Skin epidermis (tissue), 12 donors: Measurements from ENCODE around the gene CAPZB.
"Not testable (repeated sequence)": the region's sequence is repeated elsewhere in the genome, so short reads cannot be mapped to it uniquely, and the experiment has no call there.

ENCODE experiments used
- H3K27ac ChIP-seq, 21 experiments: fragments of 200-600 bp; sonication (generic) in 11 of 21; one replicate each; pipeline ENCODE4 v1.5.0; 2020; ENCODE audit warnings: mild to moderate bottlenecking in 3 of 21, inconsistent platforms in 2 of 21, moderate library complexity in 2 of 21
- H3K4me3 ChIP-seq, 7 experiments: fragments of 200-600 bp; sonication (generic) in 2 of 7; one replicate each; pipeline ENCODE4 v1.5.0; 2020; ENCODE audit warnings: inconsistent platforms in 2 of 7, mild to moderate bottlenecking in 2 of 7, moderate library complexity in 1 of 7

CAPZB gene

DNA sequence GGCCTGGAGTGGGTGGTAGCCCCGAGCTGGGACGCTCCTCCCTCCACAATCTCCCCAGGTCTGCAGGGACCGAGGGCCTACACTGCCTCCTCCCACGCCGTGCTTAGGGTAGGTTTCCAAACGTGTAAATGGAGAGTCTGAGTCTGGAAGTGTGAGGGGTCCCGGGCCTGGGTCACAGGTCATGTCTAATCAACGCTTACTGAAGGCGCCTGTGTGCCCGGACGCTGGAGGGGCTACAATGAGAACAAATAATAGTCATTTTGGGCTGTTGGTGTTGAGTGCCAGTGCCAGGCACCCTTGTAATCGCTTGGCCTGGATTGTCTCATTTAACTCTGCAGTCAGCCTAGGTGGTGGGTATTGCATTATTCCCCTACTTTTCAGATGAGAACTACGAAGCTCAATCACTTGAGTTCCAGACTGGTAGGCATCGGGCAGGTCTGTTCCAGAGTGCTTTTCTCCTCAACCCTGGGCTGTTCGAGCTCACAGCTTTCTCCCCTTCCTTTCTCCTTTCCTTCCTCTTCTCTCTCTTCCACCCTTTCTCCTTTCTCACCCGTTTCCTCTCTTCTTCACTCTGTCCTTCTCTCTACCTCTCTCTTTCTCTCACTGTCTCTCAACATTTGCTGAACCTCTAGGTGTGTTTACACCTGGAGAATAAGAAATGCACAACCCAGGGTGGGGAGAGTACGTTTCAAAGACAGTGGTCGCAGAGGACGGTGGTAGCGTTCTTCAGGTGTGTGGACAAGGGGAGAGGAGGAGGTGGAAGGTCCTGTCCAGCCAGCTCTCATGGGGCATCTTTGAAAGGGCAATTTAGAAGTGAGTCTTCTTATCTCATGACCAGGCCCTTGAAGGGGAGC, 172.3 kb downstream of the CAPZB start:
- H3K4me3 ChIP-seq: peak overlapping the region; percentile 56 to 95 (median 91)

GRCh38 chr1:19311931-19312781, 173.2 kb downstream of the CAPZB start, which contains the start of the genes AKR7A2 and SLC66A1:
Gene AKR7A2 (minus strand): TSS chr1:19312144. CDS start chr1:19312124, 20 bp downstream.
Gene SLC66A1 (plus strand): TSS chr1:19312326. CDS start chr1:19317678, 5,352 bp downstream.
- Histone ChIP-seq H3K27ac (peak within 1 kb of the TSS; percentile 55 to 98 (median 92)), H3K4me3 (peak within 1 kb of the TSS; percentile 56 to 95 (median 91))

More for the DNA sequence above, 172.3 kb downstream of the CAPZB start:
- H3K27ac ChIP-seq: peak overlapping the region in 20 of 21 experiments; percentile 77 to 98 (median 92)

GRCh38 chr1:19311503-19311930, 173.8 kb downstream of the CAPZB start:
- H3K27ac ChIP-seq: peak overlapping the region; percentile 38 to 98 (median 89)
- H3K4me3 ChIP-seq: peak overlapping the region; percentile 56 to 95 (median 91)

DNA sequence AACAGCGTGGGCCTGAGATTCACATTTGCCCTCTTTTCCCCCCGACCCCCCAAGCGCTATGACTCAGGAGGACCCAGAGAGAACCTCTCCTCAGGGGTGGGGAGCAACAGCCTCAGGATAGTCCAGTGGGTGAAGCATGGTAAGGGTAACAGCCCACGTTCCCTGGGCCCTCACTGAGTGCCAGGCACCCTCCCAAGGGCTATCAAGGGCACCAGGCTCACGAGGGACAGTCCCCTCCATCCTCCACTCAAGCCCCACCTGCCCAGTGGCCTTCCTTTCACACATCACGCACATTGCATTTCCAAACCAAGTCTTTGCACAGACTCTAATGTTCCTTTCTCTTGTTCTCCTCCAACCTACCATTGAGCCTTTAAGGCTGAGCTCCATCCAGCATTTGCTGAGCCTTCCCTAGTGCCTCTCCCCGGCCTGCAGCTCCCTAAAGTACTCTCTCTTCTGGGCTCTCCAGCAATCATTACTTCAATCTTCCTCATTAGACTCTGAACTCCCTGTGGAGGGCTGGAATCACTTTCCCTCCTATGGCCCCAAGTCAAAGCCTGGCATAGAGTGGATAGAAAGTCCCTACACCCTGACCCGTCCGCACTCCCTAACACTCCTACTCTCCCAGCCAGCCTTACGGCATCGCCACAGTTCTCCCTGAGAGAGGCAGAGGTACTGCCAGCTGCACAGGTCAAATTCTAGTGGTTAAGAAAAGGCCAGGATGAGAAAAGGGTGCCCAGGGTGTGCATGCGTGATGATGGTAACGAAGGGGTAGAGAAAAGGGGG, 174.4 kb downstream of the CAPZB start:
- peak overlapping the region; percentile 56 to 95 (median 91) for H3K4me3 ChIP-seq
- H3K27ac ChIP-seq: peak overlapping the region in 18 of 21 experiments; percentile 41 to 98 (median 90)

DNA sequence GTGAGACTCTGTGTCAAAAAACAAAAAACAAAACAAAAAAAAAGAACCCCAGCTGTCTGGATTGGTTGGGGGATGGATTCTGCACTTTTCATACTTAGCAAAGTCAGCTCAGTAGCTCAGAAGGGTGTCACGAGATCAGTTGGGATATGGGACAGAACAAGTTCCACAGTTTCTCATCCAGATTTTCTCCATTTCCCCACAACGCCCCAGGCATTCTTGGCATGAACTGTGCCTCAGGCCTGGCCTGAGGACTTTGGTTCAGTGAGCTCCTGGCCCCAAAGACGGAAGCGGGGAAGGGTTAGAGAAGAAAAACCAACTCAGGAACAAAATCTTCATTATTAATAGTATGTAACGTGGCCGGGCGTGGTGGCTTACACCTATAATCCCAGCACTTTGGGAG, 175.3 kb downstream of the CAPZB start:
- no peak overlapping the region for H3K4me3 ChIP-seq
- peak overlapping the region in 1 of 21 experiments; percentile 41 for H3K27ac ChIP-seq

DNA sequence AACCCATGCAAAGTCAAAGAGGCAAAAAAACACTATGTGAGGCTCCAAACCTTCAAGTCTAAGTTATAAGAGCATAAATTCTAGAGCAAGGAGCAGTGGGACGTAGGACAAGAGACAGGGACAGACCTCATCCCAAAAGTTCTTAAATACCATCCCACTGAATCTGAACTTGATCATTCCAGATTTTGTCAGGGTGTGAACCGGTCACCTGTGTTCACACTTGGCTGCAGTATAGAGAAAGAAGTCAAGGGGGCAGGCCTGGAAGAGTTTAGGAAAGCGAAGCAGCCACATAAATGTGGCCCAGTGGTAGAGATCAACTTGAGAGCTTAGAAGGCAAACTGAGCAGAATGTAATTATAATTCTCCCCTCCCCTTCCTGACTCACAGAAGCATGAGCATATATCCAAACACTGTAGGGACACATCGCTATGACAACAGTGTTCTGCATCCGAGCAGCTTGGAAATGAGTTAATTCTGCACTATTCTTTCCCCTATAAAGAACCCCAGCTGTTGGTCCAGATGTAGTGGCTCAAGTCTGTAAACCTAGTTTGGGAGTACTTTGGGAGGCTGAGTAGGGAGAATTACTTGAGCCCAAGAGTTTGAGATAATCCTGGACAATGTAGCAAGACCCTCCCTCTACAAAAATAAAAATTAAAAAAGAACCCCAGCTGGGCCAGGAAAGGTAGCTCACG, 176.1 kb downstream of the CAPZB start:
- Histone ChIP-seq H3K4me3 (no peak overlapping the region), H3K27ac (no peak overlapping the region)

GRCh38 chr1:19308509-19308907, 176.8 kb downstream of the CAPZB start:
- Histone ChIP-seq H3K27ac (no peak overlapping the region), H3K4me3 (no peak overlapping the region)

- Histone ChIP-seq H3K4me3 (no peak overlapping the region), H3K27ac (no peak overlapping the region)
Observed at GRCh38 chr1:19307794-19308508, 177.4 kb downstream of the CAPZB start.

DNA sequence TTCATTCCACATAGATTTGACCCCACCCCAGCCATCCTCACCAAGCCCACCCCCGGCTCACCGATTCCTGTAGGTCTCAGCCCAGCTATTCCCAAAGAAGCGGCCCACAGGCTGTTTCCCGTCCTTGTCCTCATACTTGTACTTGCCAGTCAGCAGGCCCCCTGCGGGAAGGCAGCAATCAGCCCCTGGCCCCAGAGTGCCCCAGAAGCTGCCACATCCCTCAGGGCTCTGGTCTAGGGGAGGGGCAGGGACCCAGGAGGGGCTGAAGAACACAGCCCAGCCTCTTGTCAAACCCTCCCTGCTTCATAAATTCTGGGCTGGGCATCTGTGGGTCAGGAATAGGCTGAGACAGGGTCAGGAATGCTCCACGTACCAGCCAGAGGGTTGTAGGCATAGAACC, 178.4 kb downstream of the CAPZB start:
- Histone ChIP-seq H3K27ac (no peak overlapping the region), H3K4me3 (no peak overlapping the region)

GRCh38 chr1:19305880-19306279, 179.5 kb downstream of the CAPZB start:
- no peak overlapping the region for H3K27ac ChIP-seq
- no peak overlapping the region for H3K4me3 ChIP-seq

DNA sequence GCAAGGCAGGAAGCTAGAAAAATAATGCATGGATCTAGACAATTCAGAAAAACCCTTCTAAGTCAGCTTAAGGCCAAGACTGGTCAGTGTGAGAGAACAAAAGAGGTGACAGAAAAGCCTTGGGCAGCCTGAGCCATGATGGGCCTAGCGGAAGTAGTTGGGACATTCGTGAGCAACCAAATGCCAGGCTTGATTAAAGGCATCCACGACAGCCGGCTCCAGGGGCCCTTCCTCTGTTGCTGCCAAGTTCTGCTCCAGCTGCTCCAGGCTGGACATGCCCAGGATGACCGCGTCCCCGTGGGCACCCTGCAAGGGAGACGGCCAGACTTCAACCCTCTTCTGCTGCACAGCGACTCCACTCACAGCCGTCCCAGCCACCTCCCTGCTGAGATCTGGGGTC, 181.3 kb downstream of the CAPZB start:
- H3K4me3 ChIP-seq, H3K27ac ChIP-seq: not testable (repeated sequence)

- H3K4me3 ChIP-seq: no peak overlapping the region
- H3K27ac ChIP-seq: no peak overlapping the region
Observed at GRCh38 chr1:19300211-19300610, 185.1 kb downstream of the CAPZB start.

GRCh38 chr1:19294638-19295037, 190.7 kb downstream of the CAPZB start:
- no peak overlapping the region for H3K27ac ChIP-seq

GRCh38 chr1:19289244-19289643, 196.1 kb downstream of the CAPZB start:
- H3K27ac ChIP-seq: no peak overlapping the region
- peak overlapping the region in 6 of 7 experiments; percentile 16 to 47 (median 35) for H3K4me3 ChIP-seq

More at GRCh38 chr1:19294638-19295037, 190.7 kb downstream of the CAPZB start:
- no peak overlapping the region for H3K4me3 ChIP-seq
